HG02678 (cell line): Measurements from ENCODE around the gene ZBTB20.
"Not testable (repeated sequence)": the region's sequence is repeated elsewhere in the genome, so short reads cannot be mapped to it uniquely, and the experiment has no call there.

ENCODE experiments used
- ATAC-seq: cut with Tn5 transposase; IDR thresholded peaks from one replicate; pipeline ENCODE4 v1.9.1; 2021; ENCODE audit warnings: mild to moderate bottlenecking, moderate library complexity; ENCODE audit not compliant: unreplicated experiment

Gene ZBTB20

DNA sequence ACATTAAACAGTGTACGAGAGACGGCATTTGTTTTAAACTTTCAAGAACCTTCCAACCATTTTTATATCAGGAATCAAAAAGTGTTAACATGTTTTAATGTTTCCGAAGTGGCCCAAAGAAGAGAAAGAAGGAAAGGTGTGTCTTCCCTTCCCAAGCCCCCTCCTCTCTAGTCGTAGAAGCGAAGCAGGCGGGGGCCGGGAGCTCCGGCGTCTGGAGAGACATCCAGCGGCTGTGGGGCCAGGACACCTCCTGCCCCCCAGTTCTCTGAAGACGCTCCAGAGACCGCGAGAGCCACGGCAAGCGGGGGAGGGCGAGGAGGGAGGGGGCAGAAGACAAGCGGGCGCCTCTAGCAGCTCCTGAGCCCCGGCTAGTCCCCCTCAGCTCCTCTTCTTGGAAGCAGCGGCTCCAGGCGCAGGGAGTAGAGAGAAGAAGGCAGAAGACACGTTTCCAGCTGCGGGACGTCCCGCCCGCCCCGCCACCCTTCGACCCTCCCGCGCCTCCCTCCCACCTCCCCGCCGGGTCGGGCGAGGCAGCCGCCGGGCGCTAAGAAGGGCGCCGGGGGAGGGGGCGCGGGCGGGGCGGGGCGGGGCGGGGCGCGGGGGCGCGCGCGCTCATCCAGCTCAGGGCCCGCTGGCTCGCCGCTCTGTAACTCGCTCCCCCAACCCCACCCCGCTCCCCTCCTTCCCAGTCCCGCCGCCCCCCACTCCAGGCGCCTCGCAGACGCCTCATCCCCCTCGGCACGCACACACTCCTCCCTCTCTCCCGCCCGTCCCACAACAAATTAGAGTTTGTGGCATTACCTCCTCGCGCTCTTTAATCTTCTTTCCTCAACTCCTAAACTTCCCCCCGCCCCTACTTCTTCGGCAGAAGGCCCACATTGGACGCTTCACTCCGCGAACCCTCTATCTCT is at the start of gene ZBTB20:
TSS of gene ZBTB20 (minus strand) at position 871 of the 911 bp plus-strand sequence.
- peak; percentile 27 for ATAC-seq

DNA sequence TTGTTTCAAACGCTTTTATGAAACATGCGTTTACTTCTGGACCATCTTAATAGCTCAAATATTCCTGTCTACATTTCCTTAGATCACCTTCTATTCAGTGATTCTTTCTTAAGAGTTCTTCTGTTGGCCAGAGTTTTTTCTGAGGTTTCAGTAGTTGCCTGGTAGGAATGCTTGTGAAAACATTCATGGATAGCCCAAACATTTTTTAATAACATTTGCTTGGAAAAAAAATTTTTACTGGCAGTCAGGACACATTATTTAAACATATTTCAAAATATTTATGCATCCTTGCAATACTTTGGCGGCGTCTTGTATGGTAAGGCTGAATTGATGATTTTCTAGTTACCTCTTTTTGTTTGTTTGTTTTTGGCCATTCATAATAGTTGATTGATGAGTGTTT is 47.4 kb upstream of the ZBTB20 start:
- ATAC-seq = no peak

DNA sequence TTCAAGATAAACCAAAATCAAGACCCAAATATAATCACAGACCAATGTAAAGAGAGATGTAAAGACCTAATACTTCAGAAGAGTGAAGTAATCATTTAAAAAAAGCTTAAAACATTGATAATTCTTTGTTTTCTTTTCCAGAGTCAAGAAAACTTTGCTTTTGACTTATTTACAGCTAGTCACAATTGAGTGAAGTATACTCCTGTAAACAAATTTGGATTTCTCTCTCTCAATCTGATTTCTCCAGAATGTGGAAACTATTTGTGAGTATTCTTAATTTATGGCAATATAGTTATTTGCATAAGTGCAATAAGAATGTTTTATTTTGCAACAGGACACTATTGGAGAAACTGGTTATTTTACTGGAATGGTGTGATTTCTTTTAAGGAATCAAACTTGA is 43.7 kb upstream of the ZBTB20 start:
- no peak for ATAC-seq

DNA sequence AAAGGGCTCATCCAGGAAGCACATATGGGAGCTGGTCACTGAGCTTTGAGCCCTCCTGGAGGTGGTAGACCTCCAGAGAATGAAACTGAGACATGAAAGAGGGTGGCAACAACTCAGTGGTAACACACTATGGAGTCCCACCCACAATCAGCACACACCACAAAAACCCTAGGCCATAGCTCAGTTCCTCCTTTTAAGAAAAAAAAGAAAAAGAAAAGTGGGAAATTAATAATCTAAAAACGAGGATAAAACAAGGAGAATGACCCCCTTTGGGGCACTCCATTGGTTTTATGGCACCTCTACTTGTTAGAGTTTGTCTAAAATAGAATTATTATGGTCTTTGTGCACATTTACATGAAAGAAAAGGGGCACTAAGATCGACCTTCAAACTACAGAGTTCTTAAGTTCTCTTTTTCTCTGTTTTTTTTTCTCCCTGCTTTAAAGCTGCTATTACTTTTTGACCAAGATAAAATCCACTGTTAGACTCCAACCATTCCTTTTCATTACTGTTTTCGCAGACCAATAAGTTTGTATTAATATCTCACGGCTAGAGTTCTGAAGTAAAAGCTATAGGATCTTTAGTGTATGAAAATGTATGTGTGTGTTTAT is 40.2 kb upstream of the ZBTB20 start:
- peak; percentile 100 for ATAC-seq

GRCh38 chr3:115186351-115187148 is 39.5 kb upstream of the ZBTB20 start:
- peak; percentile 40 for ATAC-seq

GRCh38 chr3:115184859-115185572 is 37.9 kb upstream of the ZBTB20 start:
- not testable (repeated sequence) for ATAC-seq

GRCh38 chr3:115178930-115179329 is 31.8 kb upstream of the ZBTB20 start:
- not testable (repeated sequence) for ATAC-seq

DNA sequence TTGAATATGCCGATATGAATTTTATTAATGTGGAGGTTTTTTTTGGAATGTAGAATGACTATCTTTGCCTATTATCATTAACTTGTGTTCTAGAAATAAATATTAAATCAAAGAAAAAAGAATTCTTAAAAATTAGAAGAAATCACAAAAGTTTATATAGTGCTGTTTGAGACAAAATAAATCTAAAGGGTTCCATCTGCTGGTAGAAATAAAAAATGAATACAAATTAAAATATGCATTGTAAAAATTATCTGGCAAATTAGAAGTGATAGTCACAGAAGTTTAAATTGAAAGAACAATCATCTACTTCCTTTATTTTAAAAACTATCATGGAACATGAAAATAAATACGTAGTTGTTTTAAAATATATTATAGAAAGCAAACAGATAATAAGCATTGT is 22.7 kb upstream of the ZBTB20 start:
- ATAC-seq = no peak

DNA sequence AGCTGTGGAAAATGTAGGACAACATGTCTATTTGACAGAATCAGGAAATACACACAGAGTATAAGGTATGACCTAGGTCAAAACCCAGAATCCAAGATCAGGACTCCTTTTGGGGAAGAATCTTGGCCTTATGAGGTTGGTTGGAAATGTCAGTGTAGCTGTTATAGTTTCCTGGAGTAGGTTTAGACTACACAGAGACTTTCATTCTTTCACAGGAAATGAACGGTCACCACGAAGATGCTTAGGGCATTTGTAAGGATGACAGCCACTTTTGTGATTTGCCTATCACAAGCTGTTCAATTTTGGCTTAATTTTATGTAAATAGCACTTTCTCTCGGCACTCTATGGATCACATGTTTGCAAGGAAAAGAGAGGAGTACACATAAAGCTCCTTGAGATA is 18.6 kb upstream of the ZBTB20 start:
- no peak for ATAC-seq

DNA sequence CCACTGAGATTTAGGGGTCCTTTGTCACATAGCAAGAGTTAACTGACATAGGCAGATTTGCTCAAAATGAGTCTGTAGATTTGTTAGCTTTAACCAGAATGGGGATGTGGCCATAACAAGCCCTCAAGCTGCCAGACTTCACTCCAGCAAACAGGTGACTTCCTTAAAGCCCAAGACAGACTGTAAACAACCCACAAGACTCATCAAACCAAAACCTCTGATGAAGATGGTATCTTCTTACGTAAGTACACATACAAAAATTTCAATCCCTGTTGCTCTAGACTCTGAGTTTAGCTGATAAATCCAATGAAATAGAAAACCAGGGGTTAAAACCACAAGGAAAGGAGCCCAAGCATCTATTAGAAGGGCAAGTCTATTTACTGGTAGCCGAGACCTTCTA is 18.2 kb upstream of the ZBTB20 start:
- ATAC-seq = no peak

- ATAC-seq = no peak
Observed at GRCh38 chr3:115164374-115165221, 17.5 kb upstream of the ZBTB20 start.

GRCh38 chr3:115162759-115163158 is 15.7 kb upstream of the ZBTB20 start:
- no peak for ATAC-seq

- no peak for ATAC-seq
Observed at GRCh38 chr3:115161866-115162265, 14.8 kb upstream of the ZBTB20 start.

- no peak for ATAC-seq
Observed at GRCh38 chr3:115161168-115161834, 14.2 kb upstream of the ZBTB20 start.

GRCh38 chr3:115160295-115160694 is 13.2 kb upstream of the ZBTB20 start:
- ATAC-seq = peak; percentile 100

DNA sequence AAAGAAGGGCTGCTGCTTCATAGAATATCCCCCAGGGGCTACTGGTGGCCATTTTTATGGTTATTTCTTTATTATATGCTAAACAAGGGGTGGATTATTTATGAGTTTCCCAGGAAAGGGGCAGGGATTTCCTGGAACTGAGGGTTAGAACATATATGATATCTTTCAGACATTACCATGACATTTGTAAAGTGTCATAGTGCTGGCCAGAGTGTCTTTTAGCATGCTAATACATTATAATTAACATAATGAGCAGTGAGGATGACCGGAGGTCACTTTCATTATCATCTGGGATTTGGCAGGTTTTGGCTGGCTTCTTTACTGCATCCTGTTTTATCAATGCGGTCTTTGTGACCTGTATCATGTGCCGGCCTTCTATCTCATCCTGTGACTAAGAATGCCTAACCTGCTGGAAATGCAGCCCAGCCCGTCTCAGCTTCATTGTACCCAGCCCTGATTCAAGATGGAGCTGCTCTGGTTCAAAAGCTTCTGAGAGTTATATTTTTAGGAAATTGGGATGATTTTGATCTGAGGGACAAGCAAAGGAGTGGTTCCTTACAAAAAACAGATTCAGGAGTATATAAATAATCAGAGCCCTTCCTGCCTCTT is 9.1 kb upstream of the ZBTB20 start:
- ATAC-seq = no peak

DNA sequence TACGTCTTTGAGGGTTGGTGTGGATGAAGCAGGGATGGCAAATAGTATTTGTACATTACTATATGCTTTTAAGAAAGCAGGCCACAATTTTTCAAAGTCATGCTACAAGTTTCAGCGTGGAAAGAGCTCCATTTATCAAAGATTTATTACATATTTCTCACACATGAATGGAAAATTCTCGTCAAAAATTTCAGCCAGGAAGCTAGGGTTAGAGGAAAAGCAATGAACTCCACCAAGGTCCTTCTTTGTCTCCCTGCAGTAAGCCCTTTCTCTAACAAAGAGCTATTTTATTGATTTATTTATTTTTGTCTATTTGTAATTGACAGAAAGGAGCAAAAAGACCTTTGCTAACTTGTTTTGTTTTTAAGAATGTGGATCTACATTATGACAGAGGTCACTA is 7.5 kb upstream of the ZBTB20 start:
- no peak for ATAC-seq

DNA sequence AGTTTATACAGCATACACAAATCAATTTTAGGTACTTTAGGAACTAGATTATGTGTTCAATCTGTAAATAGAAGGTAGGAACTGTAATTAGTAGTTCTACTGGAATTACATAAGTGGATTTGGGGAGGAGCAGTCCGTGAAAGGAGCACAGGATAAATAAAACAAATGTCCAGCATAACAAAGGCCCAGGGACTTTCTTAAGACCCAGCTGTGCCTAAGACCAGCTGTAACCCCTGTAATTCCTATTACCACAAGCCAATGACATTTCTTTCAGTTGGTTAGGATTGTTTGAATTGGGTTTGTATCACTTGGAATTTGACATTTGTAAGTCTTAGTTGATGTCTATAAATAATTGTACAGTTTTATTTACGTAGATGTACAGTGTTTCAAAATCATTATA is 4.8 kb upstream of the ZBTB20 start:
- no peak for ATAC-seq
